B cell (primary cell): Measurements from ENCODE around the gene CACNA2D1.

Experiments
- EZH2 ChIP-seq: IDR thresholded peaks from 2 replicates; pipeline ENCODE4 v1.6.1; 2012; ENCODE audit warnings: borderline replicate concordance, low read depth, mild to moderate bottlenecking, moderate library complexity, low read length; ENCODE audit not compliant: insufficient read depth, poor library complexity, severe bottlenecking
- TF ChIP-seq, protein P1 (sequence below): fragments of 200-600 bp; IDR thresholded peaks from one replicate; pipeline ENCODE4 v1.8.0; 2022; ENCODE audit warnings: antibody characterized with exemption, mild to moderate bottlenecking

DNA sequence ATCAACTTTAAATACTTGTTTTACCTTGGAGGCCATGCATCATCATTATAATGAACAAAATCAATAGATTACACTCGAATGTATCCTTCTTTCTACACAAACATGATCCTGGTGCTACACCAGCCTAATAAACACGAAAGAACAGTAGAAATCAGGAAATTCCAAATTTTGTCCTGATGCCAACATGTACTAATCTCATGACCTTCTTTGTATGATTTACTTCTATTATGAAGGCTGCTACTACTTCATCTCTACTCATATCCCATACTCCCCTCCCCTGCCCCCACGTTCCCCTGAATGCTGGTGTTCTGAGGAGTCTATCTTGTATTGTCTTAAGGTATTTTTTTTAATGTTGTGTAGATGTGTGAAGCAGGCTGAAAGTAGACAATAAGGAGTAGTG, 315.0 kb downstream of the CACNA2D1 start:
- TF ChIP-seq, protein P1, sequence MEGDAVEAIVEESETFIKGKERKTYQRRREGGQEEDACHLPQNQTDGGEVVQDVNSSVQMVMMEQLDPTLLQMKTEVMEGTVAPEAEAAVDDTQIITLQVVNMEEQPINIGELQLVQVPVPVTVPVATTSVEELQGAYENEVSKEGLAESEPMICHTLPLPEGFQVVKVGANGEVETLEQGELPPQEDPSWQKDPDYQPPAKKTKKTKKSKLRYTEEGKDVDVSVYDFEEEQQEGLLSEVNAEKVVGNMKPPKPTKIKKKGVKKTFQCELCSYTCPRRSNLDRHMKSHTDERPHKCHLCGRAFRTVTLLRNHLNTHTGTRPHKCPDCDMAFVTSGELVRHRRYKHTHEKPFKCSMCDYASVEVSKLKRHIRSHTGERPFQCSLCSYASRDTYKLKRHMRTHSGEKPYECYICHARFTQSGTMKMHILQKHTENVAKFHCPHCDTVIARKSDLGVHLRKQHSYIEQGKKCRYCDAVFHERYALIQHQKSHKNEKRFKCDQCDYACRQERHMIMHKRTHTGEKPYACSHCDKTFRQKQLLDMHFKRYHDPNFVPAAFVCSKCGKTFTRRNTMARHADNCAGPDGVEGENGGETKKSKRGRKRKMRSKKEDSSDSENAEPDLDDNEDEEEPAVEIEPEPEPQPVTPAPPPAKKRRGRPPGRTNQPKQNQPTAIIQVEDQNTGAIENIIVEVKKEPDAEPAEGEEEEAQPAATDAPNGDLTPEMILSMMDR: no peak
- no peak for TF ChIP-seq EZH2
